HEK293 (cell line): ENCODE measurements around the gene TRIM3.

Experiments used
- ELK4 ChIP-seq: IDR thresholded peaks from 2 replicates; pipeline ENCODE4 v1.6.1; 2011; ENCODE audit warnings: mild to moderate bottlenecking, low read depth, low read length, borderline replicate concordance
- HOXD13 ChIP-seq: sonication (generic); formaldehyde crosslinking; IDR thresholded peaks from 2 replicates; pipeline ENCODE4 v1.8.0; 2022; ENCODE audit warnings: missing genetic modification reagents, borderline replicate concordance
- IKZF3 ChIP-seq: fragments of 450-650 bp; IDR thresholded peaks from 2 replicates; pipeline ENCODE4 v1.5.0; 2018; ENCODE audit warnings: missing biosample characterization, mild to moderate bottlenecking, missing genetic modification characterization, moderate library complexity
- KLF8 ChIP-seq: fragments of 450-650 bp; formaldehyde crosslinking; IDR thresholded peaks from 2 replicates; pipeline ENCODE4 v1.5.1; 2016; ENCODE audit warnings: missing biosample characterization, missing genetic modification characterization
- MZF1 ChIP-seq: fragments of 450-650 bp; formaldehyde crosslinking; IDR thresholded peaks from 2 replicates; pipeline ENCODE4 v1.5.1; 2017; ENCODE audit warnings: missing biosample characterization, missing genetic modification characterization, borderline replicate concordance
- OSR2 ChIP-seq: fragments of 450-650 bp; formaldehyde crosslinking; IDR thresholded peaks from 2 replicates; pipeline ENCODE4 v1.5.1; 2016; ENCODE audit warnings: missing biosample characterization, missing genetic modification characterization
- OVOL3 ChIP-seq: fragments of 450-650 bp; formaldehyde crosslinking; IDR thresholded peaks from 2 replicates; pipeline ENCODE4 v1.5.1; 2016; ENCODE audit warnings: missing biosample characterization, missing genetic modification characterization
- PBX3 ChIP-seq: sonication (generic); formaldehyde crosslinking; IDR thresholded peaks from 2 replicates; pipeline ENCODE4 v1.8.1; 2022; ENCODE audit warnings: mild to moderate bottlenecking, moderate library complexity, missing genetic modification reagents
- YY1 ChIP-seq: fragments of 450-650 bp; formaldehyde crosslinking; IDR thresholded peaks from 2 replicates; pipeline ENCODE4 v1.5.1; 2018; ENCODE audit warnings: missing biosample characterization, missing genetic modification characterization
- ZBTB21 ChIP-seq: fragments of 450-650 bp; formaldehyde crosslinking; IDR thresholded peaks from 2 replicates; pipeline ENCODE4 v1.5.1; 2017; ENCODE audit warnings: missing biosample characterization, missing genetic modification characterization
- ZBTB26 ChIP-seq: fragments of 450-650 bp; formaldehyde crosslinking; optimal IDR thresholded peaks from 2 replicates; pipeline ENCODE3; 2016; ENCODE audit warnings: missing biosample characterization, mild to moderate bottlenecking, missing genetic modification characterization
- ZBTB49 ChIP-seq: fragments of 450-650 bp; formaldehyde crosslinking; IDR thresholded peaks from 2 replicates; pipeline ENCODE4 v1.5.1; 2016; ENCODE audit warnings: missing biosample characterization, missing genetic modification characterization, low read depth
- ZBTB7A ChIP-seq: fragments of 450-650 bp; formaldehyde crosslinking; IDR thresholded peaks from 2 replicates; pipeline ENCODE4 v1.5.1; 2016; ENCODE audit warnings: low read depth, missing biosample characterization, missing genetic modification characterization
- ZNF280D ChIP-seq: fragments of 450-650 bp; formaldehyde crosslinking; IDR thresholded peaks from 2 replicates; pipeline ENCODE4 v1.5.1; 2016; ENCODE audit warnings: missing biosample characterization, missing genetic modification characterization
- ZNF530 ChIP-seq: fragments of 450-650 bp; formaldehyde crosslinking; IDR thresholded peaks from 2 replicates; pipeline ENCODE4 v1.5.1; 2016; ENCODE audit warnings: low read depth, missing biosample characterization, missing genetic modification characterization
- ZNF639 ChIP-seq: fragments of 450-650 bp; formaldehyde crosslinking; IDR thresholded peaks from 2 replicates; pipeline ENCODE4 v1.5.1; 2016; ENCODE audit warnings: missing biosample characterization, missing genetic modification characterization
- ZNF658 ChIP-seq: fragments of 450-650 bp; formaldehyde crosslinking; IDR thresholded peaks from 2 replicates; pipeline ENCODE4; 2016; ENCODE audit warnings: missing biosample characterization, missing genetic modification characterization
- ZNF692 ChIP-seq: fragments of 450-650 bp; formaldehyde crosslinking; IDR thresholded peaks from 2 replicates; pipeline ENCODE4 v1.5.1; 2016; ENCODE audit warnings: missing biosample characterization, missing genetic modification characterization
- ZNF768 ChIP-seq: fragments of 450-650 bp; formaldehyde crosslinking; IDR thresholded peaks from 2 replicates; pipeline ENCODE4 v1.5.1; 2018; ENCODE audit warnings: missing biosample characterization, mild to moderate bottlenecking, missing genetic modification characterization
- ZNF777 ChIP-seq: fragments of 450-650 bp; formaldehyde crosslinking; IDR thresholded peaks from 2 replicates; pipeline ENCODE4 v1.5.1; 2017; ENCODE audit warnings: missing biosample characterization, missing genetic modification characterization, borderline replicate concordance

Gene TRIM3

GRCh38 chr11:6481012-6481923, 7.5 kb upstream of the TRIM3 start, which contains the start of the genes ARFIP2 and TIMM10B (continued):
- TF ChIP-seq PBX3 (CRISPR knock-in tag) = no peak
- no peak for TF ChIP-seq ZBTB7A (tag by site-specific recombination)
- TF ChIP-seq ZNF530 (tag by site-specific recombination) = no peak
- TF ChIP-seq ELK4 = peak; percentile 73; the same call in 1 of the 2 replicates
- TF ChIP-seq ZNF639 (tag by site-specific recombination) = no peak
- TF ChIP-seq OSR2 (tag by site-specific recombination) = no peak
- TF ChIP-seq ZBTB26 (tag by site-specific recombination) = peak; percentile 41
- peak; percentile 53; the same call in 1 of the 2 replicates for TF ChIP-seq ZNF692 (tag by site-specific recombination)
- TF ChIP-seq ZNF658 (tag by site-specific recombination) = no peak
- TF ChIP-seq YY1 = 0 out of 2 replicates have a peak, but pooled peaks have one; percentile 10
- TF ChIP-seq ZNF768 (tag by site-specific recombination) = no peak
- peak; percentile 53; the same call in 1 of the 2 replicates for TF ChIP-seq KLF8
- TF ChIP-seq ZBTB21 (tag by site-specific recombination) = peak; percentile 93
- no peak for TF ChIP-seq ZBTB49 (tag by site-specific recombination)
- no peak for TF ChIP-seq IKZF3
- no peak for TF ChIP-seq HOXD13
- no peak for TF ChIP-seq ZNF777 (tag by site-specific recombination)
- peak; percentile 17; the same call in 1 of the 2 replicates for TF ChIP-seq OVOL3 (tag by site-specific recombination)
- TF ChIP-seq MZF1 (tag by site-specific recombination) = no peak
- TF ChIP-seq ZNF280D = no peak
- TF ChIP-seq, all 188 proteins: peak for 26
